ENCODE measurements around the gene ACP5.
"Not testable (repeated sequence)": the region's sequence is repeated elsewhere in the genome, so short reads cannot be mapped to it uniquely, and the experiment has no call there.

Gene ACP5

GRCh38 chr19:11606484-11606883, 29.0 kb upstream of the ACP5 start (continued):
- TF ChIP-seq SNAI2 (CRISPR knock-in tag; IDR thresholded peaks at IDR 0.05) (no peak), ZNF8 (CRISPR knock-in tag; IDR thresholded peaks at IDR 0.05) (no peak), ZFP3 (CRISPR knock-in tag; IDR thresholded peaks at IDR 0.05) (no peak)

DNA sequence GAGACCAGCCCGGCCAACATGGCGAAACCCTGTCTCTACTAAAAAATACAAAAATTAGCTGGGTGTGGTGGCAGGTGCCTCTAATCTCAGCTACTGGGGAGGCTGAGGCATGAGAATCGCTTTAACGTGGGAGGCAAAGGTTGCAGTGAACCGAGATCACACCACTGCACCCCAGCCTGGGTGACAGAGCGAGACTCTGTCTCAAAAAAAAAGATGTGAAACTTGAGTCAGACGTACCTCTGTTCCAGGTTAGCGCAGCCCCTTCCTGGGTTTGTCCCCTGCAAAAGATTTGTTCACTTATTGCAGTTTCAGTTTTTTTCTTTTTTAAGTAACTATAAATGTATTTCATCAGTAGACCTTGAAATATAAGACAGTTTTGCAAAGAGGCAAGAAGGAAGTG, 22.3 kb upstream of the ACP5 start:
- not testable (repeated sequence) for ATAC-seq

GRCh38 chr19:11598746-11599145, 21.3 kb upstream of the ACP5 start:
- TF ChIP-seq RARB (CRISPR knock-in tag; IDR thresholded peaks at IDR 0.05): no peak
- no peak for TF ChIP-seq ZFP30 (CRISPR knock-in tag; IDR thresholded peaks at IDR 0.05)
- no peak for TF ChIP-seq BACH2 (CRISPR knock-in tag; IDR thresholded peaks at IDR 0.05; ENCODE audit: borderline replicate concordance)
- TF ChIP-seq ZNF565 (CRISPR knock-in tag; conservative IDR thresholded peaks at IDR 0.05; ENCODE audit: low read depth): no peak
- TF ChIP-seq ZC3H10 (CRISPR knock-in tag; IDR thresholded peaks at IDR 0.05): no peak
- no peak for TF ChIP-seq CSRNP3 (CRISPR knock-in tag; IDR thresholded peaks at IDR 0.05)
- TF ChIP-seq ARNTL (CRISPR knock-in tag; IDR thresholded peaks at IDR 0.05; ENCODE audit: borderline replicate concordance, low read depth): no peak
- TF ChIP-seq OSR1 (CRISPR knock-in tag; IDR thresholded peaks at IDR 0.05): no peak
- TF ChIP-seq, protein P1, sequence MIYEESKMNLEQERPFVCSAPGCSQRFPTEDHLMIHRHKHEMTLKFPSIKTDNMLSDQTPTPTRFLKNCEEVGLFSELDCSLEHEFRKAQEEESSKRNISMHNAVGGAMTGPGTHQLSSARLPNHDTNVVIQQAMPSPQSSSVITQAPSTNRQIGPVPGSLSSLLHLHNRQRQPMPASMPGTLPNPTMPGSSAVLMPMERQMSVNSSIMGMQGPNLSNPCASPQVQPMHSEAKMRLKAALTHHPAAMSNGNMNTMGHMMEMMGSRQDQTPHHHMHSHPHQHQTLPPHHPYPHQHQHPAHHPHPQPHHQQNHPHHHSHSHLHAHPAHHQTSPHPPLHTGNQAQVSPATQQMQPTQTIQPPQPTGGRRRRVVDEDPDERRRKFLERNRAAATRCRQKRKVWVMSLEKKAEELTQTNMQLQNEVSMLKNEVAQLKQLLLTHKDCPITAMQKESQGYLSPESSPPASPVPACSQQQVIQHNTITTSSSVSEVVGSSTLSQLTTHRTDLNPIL (CRISPR knock-in tag; IDR thresholded peaks at IDR 0.05; ENCODE audit: low read depth): no peak
- TF ChIP-seq TSHZ2 (CRISPR knock-in tag; IDR thresholded peaks at IDR 0.05): no peak
- no peak for TF ChIP-seq CSDC2 (CRISPR knock-in tag; IDR thresholded peaks at IDR 0.05)
- TF ChIP-seq, protein P2, sequence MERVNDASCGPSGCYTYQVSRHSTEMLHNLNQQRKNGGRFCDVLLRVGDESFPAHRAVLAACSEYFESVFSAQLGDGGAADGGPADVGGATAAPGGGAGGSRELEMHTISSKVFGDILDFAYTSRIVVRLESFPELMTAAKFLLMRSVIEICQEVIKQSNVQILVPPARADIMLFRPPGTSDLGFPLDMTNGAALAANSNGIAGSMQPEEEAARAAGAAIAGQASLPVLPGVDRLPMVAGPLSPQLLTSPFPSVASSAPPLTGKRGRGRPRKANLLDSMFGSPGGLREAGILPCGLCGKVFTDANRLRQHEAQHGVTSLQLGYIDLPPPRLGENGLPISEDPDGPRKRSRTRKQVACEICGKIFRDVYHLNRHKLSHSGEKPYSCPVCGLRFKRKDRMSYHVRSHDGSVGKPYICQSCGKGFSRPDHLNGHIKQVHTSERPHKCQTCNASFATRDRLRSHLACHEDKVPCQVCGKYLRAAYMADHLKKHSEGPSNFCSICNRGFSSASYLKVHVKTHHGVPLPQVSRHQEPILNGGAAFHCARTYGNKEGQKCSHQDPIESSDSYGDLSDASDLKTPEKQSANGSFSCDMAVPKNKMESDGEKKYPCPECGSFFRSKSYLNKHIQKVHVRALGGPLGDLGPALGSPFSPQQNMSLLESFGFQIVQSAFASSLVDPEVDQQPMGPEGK (CRISPR knock-in tag; IDR thresholded peaks at IDR 0.05; ENCODE audit: borderline replicate concordance): no peak
- no peak for TF ChIP-seq ESRRG (CRISPR knock-in tag; IDR thresholded peaks at IDR 0.05)
- no peak for TF ChIP-seq PPARA (CRISPR knock-in tag; IDR thresholded peaks at IDR 0.05; ENCODE audit: borderline replicate concordance)
- ATAC-seq: no peak

DNA sequence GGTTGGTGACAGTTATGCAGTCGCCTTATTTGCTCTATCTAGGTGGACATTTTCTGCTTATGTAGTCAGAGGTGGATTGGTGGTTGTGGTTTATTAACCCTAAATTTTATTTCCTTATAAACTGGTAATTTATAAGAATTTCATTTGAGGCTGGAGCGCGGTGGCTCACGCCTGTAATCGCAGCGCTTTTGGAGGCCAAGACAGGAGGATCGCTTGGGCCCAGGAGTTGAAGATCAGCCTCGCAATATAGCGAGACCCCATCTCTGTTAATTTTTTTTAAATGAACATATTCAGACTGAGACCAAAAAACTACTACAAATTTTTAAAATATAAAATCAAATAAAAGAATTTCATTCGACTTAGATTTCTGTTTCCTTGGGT, 20.6 kb upstream of the ACP5 start:
- no peak for ATAC-seq
- no peak for TF ChIP-seq BACH2 (CRISPR knock-in tag; IDR thresholded peaks at IDR 0.05; ENCODE audit: borderline replicate concordance)
- TF ChIP-seq ARNTL (CRISPR knock-in tag; IDR thresholded peaks at IDR 0.05; ENCODE audit: borderline replicate concordance, low read depth): no peak

DNA sequence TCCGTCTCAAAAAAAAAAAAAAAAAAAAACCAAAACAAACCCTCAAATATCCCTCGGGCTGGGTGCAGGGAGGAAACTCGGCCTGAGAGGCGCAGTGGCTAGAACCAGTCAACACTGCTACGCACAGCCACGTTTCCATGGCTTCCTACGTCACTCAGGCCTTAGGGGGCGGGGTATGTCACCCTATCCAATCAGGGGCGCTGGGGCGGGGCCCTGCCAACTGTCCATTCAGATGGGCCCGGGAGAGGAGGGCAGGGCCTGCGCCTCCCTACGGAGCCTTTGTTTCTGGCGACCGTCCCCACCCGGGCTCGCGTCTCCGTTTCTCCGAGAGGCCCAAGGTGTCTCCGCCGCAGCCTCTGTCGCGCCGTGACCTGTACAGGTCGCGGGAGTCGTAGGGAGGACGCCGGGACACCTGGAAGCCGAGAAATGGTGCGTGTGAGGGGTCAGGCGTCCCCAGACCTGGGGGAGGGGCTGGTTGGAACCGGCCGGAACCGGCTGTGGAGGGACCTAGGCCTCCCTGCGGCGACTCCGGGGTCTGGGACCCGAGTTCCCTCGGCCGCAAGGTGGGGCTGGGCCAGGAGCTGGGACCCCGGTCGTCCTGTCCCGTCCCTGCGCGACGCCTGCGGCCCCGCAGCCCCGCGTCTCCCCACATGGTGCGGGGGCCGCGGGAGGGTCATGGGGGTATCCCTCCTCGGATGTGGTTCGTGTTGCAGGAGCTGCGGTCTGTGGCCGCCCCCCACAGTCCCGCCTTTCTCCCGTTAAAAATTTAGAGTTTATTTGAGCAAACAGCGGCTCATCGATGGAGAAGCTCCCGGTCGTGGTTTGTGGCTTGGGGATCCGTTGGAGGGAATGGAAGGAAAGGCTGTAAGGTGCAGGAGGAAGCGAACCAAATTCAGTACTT, 20.0 kb upstream of the ACP5 start, which contains the start of gene ZNF627:
Gene ZNF627, plus strand, starts transcription at position 282 of the 901 bp plus-strand sequence. Its CDS starts 145 bp downstream, at position 427.
- peak; percentile 98 for ATAC-seq

More for the DNA sequence above, 20.0 kb upstream of the ACP5 start, which contains the start of gene ZNF627:
- TF ChIP-seq RARB (CRISPR knock-in tag; IDR thresholded peaks at IDR 0.05) (0 out of 2 replicates have a peak, but pooled peaks have one; percentile 2), ZC3H10 (CRISPR knock-in tag; IDR thresholded peaks at IDR 0.05) (no peak), ZFP3 (CRISPR knock-in tag; IDR thresholded peaks at IDR 0.05) (0 out of 2 replicates have a peak, but pooled peaks have one; percentile 30), CSDC2 (CRISPR knock-in tag; IDR thresholded peaks at IDR 0.05) (peak; percentile 0; the same call in 1 of the 2 replicates)

Data from SK-N-SH treated with all-trans-retinoic acid at 6 μM for 48 hours (cell line).